Activated T-helper 1 cell treated with anti-CD3 and anti-CD28 coated beads, Interleukin-2, amount 50 U/mL, for 16 hours (primary cell): ENCODE results near the gene SORBS1.

Experiments used
- DNase-seq, 2 donors: peaks; one replicate each; pipeline ENCODE4 v3.0.0-alpha.2; 2020; ENCODE audit warnings: low read depth in 1 of 2, low spot score in 1 of 2

The SORBS1 gene

DNA sequence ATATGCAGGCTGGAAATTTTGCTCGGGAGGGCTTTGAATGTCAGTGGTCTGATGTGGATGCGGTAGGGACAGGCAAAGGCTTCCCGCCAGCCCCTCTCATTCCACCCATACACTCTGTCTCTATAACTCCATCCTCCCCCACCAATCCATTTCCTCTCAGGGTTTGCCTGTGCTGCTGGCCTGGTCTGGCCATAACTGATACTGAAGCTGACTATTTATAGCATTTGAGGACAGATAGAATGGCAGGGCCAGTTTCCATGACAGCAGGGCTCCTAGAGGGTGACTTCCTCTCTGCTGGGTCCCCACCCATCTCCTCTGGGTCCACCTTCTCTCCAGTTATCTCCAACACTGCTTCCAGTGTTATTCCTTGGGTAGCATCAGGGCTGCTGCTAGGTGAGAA is 263.8 kb downstream of the SORBS1 start:
- DNase-seq, result no peak

DNA sequence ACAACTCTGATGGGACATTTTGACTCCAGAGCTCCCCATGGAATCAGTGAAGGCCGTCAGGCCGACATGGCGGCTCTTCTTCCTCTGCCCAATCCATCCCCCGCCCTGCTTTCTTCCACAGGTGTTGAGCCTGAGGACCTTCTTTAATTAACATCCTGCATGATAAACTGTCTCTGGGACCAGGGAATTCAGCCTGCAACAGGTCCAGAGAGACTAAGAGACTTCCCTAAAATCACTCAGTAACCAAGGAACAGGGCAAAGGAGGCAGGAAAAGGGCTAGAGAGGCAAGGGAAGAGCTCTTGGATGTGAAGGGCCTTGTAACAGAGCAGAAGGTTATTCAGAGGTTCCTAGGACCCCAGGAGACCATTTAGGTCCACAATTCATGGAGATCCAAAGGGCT is 264.4 kb downstream of the SORBS1 start:
- DNase-seq, result no peak

DNA sequence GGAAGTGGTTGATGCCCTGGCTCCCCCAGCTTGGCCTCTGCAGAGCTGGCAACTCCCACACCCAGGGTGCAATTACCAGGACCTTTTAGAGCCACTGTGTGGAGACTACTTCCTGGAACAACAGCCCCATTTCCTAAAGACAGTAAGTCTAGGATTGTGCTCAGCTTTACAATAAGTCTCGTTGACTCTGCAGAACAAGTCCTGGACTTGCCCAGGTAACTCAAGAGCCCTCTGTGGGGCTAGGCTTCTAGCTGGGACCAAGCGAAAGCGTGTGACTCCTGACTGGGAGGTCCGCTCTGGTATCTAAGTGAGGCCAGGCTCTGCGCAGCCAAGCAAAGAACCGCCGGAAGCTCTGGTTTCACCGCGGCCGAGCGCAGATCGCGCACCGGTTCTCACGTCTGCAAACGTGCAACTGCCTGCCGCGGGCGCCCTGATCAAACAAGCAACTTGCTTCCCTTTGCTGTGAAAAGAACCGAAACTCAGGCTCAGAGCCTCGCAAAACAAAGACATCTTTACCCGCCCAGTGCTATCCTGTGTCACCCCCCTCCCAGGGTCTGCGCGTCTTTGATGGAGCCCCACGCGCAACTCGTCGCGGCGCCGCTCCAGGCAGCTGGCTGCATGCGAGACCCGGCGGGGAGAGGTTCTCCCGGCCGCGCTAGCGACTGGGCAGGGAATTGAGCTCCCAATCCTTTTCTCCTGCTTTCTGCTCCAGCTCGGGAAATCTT is 266.0 kb downstream of the SORBS1 start:
- DNase-seq, result no peak

DNA sequence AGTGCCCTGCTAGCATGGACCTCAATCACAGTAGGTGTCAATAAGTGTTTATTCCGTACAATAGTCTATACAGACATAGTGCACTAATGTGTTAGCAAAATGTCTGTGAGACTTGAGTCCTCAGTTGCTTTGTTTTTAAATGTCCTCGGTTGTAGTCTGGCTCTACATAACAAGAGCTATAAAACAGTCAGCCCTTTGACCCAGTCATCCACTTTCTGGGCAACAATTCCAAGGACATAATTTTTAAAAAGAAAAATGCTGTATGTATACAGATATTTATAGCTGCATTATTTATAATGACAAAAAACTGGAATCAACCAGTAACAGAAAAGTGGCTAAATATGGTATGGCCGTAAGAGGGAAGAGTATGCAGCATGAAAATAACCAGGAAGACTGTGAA is 267.5 kb downstream of the SORBS1 start:
- DNase-seq, result no peak

DNA sequence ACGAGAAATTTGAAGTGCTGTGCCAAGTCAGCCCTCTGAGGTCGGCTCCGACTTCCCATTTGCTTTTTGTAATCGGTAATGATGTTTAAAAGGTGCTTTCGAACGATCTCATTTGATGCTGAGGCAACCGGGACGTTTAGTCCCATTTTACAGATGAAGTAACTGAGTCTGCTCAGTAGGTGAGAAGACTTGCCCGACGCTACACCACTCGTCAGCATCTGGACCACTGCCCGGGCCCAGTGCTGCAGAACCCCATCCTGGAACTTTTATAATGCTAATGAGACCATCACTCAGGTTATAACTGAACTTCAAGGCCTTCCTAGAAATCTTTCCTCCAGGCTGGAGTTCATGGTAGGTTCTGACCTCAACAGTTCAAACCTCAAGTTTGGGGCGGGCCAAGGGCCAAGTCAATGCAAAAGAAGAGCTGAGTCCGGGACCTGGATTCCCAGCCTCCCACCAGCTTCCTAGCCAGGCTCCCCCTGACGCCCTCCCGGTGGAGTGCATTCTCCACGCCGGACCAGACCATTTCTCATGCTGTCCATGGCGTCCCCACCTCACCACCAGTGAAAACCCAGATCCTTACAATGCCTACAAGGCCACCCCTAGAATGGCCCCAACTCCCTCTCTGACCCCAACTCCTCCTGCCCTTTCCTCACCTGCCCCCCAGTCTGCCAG is 269.7 kb downstream of the SORBS1 start:
- no peak for DNase-seq

DNA sequence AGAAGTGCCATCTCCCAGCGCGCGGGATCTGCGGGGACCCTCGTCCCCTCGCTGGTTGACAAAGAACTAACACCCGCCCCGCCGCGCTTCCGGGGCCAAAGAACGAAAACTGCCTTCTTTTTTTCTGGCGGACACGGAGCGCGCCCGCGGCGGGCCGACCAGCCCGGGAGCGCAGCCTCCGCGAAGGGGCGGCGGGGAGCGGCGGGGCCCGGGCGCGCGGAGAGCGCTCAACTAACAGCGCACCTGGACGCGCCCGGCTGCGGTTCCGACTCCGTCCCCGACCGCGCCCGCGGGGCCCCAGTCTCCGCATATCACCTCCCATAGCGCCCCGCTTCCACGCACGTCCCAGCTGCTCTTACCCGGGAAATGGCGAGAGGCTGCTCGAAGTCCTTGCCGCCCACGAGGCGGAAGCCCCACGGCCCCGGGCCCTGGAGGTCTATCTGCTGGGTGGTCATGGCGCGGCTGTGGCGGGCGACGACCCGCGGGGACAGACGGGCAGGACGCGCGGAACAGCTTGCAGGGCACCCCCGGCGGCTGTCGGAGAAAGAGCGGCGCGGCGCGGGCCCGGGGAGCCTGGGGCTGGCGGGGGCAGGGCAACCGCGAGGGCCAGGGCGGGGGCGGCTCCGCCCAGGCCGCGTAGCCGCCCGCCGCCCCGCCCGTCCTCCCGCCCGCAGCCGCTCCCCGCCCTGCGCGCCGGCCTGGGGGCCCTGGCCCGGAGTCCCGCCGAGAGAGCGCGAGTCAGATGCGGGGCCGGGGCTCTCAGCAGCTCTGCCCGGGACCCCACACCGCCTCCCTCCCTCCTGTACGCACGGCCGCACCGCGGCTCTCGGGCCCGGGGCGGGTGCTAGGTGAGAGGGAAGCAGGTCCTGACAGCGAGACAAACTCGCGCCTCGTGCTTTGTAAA is 270.5 kb downstream of the SORBS1 start, which contains the start of gene PDLIM1:
TSS of gene PDLIM1 (minus strand) at position 543 of the 904 bp plus-strand sequence. CDS start at position 455, 88 bp downstream.
- no peak for DNase-seq

DNA sequence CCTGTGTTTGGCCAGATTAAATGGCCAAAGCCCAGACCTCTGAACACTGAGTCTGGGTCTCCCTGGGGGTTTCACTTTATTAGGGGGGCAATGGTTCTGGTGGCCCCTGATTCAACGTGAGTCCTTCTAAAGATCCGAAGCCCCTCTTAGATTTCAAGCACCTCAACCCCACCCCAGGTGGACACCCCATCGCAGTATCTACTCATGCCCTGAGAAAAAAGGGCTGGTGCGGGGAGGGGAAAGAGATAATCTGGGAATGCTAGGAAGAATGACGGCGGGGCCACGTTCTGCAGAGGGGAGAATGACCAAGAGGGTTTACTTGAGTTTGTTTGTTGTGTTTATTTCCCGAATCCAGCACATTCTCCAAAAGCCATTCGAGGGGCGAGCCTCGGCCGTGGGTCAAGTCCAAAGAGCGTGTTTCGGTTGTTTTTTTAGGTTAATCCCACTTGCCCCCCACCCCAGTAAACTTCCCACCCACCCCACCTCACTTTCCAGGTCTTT is 271.2 kb downstream of the SORBS1 start:
- DNase-seq, result no peak

DNA sequence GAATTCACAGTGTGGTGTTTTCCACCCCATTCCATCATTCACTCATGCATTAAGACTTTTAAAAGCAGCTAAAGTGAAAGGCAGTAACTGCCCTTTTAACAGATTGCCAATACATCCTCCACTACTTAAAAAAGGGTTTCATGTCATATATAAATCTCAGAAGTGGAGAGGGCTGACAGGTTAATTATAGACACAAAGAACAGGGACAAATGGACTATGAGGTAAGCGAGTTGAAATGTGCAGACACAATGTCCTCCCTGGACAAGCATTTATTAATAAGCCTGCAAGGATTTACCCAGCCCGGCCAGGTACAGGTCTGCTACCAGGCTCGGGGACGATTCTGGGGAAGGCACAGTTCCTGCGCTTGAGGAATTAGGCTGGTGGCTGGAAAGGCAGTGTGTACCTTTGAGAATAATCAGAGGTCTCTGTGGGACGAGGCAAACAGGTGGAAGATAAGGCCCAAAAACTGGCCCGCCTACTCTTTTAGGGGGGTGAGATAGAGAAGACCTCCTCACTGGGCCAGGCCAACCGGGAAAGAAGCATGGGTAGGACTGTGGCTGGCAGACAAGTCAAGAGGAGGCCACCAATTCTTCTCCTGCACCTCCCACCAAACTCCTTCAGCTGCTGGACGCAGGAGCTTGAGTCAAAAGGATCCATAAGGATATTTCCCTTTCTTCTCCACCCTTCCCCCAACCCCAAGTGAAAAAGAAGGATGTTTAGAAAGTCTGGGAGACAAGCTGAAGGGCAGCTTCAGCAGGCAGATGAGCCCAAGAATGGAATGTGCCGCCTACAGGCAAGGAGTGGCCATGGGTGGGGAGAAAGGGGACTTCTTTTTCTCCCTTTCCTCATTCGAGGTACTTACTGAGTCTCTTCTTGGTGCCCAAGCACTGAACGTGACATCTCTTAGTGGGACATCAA is 271.9 kb downstream of the SORBS1 start:
- no peak for DNase-seq

DNA sequence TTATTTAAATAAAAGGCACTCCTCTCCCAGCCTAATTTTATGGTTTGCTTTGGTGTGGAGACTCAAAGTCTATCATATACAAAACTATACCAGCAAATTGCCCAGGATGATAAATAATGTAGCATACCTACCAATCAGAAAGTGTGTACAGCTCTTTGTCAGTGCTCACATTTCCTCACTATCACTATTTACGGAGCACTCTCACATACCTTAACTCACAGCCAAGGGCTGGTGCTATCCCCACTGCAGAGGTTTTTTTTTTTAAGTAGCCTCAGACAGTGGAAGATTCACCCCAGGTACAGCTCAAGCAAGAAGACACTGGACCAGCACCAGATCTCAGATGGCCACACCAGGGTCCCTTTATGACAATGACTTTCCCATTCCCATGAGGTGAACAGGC is 272.9 kb downstream of the SORBS1 start:
- DNase-seq, result no peak

DNA sequence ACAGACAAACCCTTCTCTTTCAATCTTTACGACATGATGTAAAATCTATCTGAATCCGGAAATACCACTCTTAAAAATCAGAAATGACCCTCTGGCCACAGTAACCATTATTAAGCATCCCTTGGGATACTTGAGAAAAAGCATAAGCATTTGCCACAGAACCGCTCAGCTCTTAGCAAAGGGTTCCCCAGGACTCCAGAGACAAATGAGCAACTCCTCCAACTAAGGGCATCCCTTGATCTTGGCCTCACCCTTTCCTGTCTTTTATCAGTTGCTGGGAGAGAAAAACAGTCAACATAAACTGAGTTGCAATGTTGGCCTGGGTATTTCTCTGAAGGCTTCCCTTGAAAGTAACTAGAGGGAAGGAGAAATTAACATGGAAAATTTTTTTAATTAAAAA is 273.9 kb downstream of the SORBS1 start:
- no peak for DNase-seq

DNA sequence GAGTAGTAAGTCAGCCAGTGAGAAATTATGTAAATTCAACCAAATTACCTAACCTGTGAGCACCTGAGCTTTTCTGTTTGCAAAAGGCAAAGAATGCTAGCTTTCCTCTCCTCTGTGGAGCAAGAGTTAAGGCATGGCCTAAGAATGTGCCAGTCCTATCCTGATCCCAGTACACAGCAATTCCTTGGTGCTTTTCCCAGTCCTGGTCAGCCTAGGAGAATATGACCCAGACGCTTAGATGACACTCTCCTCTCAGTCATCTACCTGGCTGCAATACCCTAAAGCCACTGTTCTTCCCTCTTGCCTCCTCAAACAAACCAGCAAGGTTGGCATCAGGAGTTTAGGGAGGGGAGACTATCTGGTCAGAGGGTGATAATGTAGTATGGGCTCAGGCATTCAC is 274.5 kb downstream of the SORBS1 start:
- DNase-seq, result no peak

DNA sequence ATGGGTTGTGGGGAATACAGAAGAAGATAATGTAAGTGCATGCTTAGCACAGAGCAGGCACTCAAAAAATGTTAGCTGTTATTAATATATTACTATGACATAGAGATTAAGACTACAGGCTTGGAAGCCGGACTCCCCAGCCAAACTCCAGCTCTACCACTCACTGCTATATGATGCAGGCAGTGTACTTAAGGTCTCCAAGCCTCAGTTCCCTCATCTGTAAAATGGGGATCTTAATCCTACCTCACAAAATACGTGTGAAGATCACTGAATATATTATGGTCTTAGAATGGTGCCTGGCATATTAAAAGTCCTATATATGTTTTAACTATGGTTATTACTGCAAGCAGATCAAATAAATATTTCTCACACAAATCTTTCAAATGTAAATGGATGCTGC is 275.6 kb downstream of the SORBS1 start:
- no peak for DNase-seq

DNA sequence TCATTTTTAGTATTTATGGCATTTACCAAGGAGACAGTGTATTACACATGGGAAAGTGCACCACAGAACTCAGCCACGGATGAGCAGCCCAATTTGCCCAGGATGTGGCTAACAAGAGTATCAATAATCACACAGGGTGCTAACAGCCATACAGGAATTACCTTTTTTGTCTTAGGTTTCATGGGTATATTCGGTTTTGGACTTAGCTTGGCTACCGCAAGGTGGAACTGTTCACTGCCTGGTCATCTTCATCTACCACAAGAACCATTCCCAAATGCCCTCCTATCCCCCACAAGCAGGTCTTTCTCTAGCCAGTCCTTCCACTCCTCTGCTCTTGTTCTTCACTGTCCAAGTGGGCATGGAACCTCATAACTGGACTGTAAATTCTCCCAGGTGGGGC is 276.4 kb downstream of the SORBS1 start:
- no peak for DNase-seq

DNA sequence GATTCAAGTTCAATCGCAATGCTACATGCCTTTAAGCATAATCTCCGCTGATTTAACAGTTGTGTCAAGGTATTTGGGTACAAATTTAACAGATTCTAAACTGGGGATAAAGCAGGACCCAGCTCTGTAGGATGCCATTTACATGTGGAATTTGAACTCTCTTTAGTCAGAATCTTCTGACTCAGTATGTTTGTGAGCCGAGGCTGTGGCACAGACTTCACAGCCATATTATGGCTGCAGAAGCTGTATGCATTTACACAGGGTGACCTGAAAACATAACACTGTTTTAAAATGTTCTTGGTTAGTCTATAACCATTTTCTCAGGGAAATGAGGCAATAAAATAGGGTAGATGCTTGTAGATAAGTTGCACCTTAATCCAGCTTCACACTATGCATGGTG is 279.1 kb downstream of the SORBS1 start:
- no peak for DNase-seq

DNA sequence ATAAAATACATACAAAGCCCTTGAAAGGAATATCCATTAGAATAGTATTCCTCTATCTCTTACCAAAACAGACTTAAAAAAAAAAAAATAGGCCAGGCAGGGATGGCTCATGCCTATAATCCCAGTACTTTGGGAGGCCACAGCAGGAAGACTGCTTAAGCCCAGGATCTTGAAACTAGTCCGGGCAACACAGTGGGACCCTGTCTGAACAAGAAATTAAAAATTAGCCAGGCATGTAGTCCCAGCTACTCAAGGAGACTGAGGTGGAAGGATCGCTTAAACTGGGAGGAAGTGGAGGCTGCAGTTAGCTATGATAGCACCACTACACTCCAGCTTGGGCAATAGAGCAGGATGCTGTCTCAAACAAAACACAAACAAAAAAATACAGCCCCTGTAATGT is 280.0 kb downstream of the SORBS1 start:
- DNase-seq, result no peak

DNA sequence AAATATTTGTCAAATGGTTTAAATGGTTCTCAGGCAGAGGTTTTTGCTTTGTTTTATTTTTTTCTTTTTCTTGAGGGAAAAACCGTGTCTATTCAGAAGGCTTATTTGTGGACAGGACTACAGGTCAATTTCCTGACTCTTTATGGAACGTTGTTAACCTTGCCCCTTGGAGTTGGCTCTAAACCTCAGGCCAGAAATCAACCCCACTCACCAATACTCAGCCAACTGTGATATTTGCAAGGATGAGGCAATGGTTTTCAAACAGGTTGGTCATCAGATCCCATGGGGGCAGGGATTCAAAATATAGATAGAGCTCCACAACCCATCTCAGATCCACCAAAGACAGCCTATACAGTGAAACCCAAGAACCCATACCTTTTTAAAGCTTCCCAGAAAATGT is 280.5 kb downstream of the SORBS1 start:
- DNase-seq, result no peak

DNA sequence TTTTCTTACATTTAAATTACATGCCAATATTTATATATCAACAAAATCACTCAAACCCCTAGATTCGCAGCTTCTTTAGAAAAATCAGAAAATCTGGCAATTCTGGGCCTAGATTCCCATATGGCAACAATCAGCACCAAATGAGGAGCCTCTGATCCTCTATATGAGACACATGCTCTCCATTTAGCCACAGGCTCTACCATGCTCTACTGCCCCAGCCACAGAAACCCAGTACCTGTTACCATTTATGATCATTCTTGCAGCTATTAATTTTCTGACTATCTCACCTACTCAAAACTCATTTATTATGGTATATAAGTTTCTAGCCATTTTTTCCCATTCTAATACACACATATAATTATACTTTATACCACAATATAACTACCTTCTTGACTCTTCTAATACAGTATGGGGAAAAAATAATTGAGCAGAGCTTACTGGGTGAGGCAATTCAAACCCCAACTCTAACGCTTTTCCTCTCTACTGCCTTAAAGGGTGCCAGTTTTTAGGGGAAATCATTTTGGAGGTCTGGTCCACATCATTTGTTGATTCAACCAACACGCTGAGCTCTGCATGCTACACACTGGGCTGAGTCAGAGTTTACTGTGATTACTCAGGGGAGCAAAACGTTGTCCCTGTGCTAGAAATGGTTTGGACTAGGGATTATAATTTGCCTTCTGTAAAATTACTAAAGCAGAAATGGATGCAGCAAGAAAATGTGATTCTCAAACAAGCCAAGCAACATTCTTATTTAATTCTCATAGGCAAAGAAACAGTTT is 281.9 kb downstream of the SORBS1 start:
- DNase-seq, result no peak

DNA sequence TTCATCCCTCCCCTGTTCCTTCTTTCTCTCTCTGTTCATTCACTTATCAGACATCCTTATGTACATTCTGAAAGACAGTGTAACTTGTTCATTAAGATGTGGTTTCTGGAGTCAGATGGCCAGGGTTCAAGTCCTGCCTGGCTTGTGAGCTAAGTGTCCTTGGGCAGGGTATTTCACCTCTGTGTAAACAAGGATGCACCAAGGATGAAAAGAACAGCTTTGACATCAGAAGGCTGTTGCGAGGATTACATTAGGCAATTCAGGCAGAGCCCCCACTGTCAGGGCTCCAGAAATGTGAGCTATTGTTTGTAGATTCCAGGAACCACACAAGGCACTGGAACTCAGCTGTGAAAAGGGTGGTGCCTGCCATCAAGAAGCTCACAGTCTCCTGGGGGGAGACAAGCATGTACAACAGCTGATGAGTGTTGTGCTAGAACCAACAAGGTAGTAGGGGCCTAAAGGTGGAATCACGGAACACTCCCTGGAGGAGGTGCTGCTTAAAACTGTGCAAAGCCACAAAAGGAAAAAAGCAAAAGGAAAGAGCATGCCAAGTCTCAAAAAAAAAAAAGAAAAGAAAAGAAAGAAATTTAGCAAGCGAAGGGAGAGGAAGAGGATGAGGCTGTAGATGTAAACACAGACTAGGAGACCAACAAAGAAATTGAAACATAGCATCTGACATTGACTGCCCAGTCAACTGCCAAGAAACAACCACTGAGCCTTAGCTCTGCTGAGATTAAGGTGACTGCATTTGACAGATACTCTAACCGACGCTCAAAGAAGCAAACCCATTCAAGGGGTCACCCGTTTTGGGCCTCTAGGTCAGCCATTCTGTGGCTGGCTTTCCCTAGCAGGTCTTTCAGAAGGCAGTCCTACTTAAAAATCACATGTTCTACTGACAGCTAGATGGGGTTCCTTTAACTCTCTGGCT is 282.8 kb downstream of the SORBS1 start:
- no peak for DNase-seq

DNA sequence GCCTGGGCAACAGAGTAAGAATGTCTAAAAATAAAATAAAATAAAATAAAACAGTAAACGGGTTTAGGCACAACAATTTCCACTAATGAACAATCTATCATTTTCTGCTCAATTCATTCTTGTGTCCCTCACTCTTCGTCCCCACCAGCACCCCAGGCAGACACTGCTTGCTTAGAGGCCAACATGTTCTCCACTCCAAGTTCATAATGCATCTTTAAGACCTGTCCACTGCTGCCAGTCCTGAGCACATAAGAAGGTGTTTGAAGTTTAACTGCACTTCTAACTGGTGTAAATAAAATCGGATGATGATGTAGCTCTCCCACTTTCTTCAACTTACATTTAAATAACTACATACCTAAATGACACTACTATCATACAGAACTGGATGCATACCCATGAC is 283.6 kb downstream of the SORBS1 start:
- DNase-seq, result no peak
